Natural killer cell (primary cell): Measurements from ENCODE around the gene TIMP2. TPM values are rescaled to one million over a fixed set of nuclear protein-coding genes. Genes with fewer than 3 reads are reported as not detected.

Source experiments
- ATAC-seq, 3 donors: fragments of 150-1000 bp in 2 of 3; fragments of 200-7000 bp in 1 of 3; cut with Tn5 transposase; 1 replicate in 1 of 3; 2 replicates in 2 of 3; pipeline ENCODE4 v1.10.0; 2021; ENCODE audit warnings: mild to moderate bottlenecking in 2 of 3, moderate library complexity in 2 of 3
- DNase-seq, 2 donors: peaks; one replicate each; pipeline versions ENCODE4 v3.0.0 to v3.0.0-alpha.2; 2013 to 2021; ENCODE audit warnings: mixed read lengths in 1 of 2
- H3K27ac ChIP-seq: one replicate; pipeline ENCODE4 v1.5.1; 2013; ENCODE audit warnings: mild to moderate bottlenecking, low read length
- H3K27me3 ChIP-seq: one replicate; pipeline ENCODE4 v1.6.1; 2013; ENCODE audit warnings: low read length; ENCODE audit not compliant: control insufficient read depth, insufficient read depth
- H3K36me3 ChIP-seq: one replicate; pipeline ENCODE4 v1.6.1; 2013; ENCODE audit warnings: low read length; ENCODE audit not compliant: control insufficient read depth, insufficient read depth
- H3K4me1 ChIP-seq: one replicate; pipeline ENCODE4 v1.6.1; 2013; ENCODE audit warnings: low read length; ENCODE audit not compliant: control insufficient read depth, insufficient read depth
- H3K4me3 ChIP-seq: one replicate; pipeline ENCODE4 v1.5.1; 2013; ENCODE audit warnings: low read length
- H3K9me3 ChIP-seq: one replicate; pipeline ENCODE4 v1.6.1; 2013; ENCODE audit warnings: low read length; ENCODE audit not compliant: control insufficient read depth, insufficient read depth
- H3K27ac Mint-ChIP-seq, 2 donors: one replicate each; pipeline ENCODE4 v1.8.0; 2022; ENCODE audit warnings: mild to moderate bottlenecking in 2 of 2, mixed read lengths in 2 of 2, moderate library complexity in 1 of 2
- H3K27me3 Mint-ChIP-seq, 2 donors: one replicate each; pipeline ENCODE4 v1.8.0; 2022; ENCODE audit warnings: low read depth in 2 of 2, mixed read lengths in 2 of 2
- H3K36me3 Mint-ChIP-seq: one replicate; pipeline ENCODE4 v1.8.0; 2022; ENCODE audit warnings: mixed read lengths
- H3K4me1 Mint-ChIP-seq, 2 donors: one replicate each; pipeline ENCODE4 v1.8.0; 2022; ENCODE audit warnings: mixed read lengths in 2 of 2
- H3K4me3 Mint-ChIP-seq: one replicate; pipeline ENCODE4 v1.8.0; 2022; ENCODE audit warnings: mild to moderate bottlenecking, moderate library complexity, mixed read lengths
- H3K9me3 Mint-ChIP-seq, 2 donors: one replicate each; pipeline ENCODE4 v1.8.0; 2022; ENCODE audit warnings: mixed read lengths in 2 of 2
- CTCF ChIP-seq: fragments of 200-600 bp; IDR thresholded peaks from one replicate; pipeline ENCODE4 v1.8.0; 2022; ENCODE audit warnings: antibody characterized with exemption
- WGBS: methylation state at CpG from one replicate; pipeline ENCODE4 v1.1.7; 2013; ENCODE audit warnings: missing lambda C conversion rate; ENCODE audit not compliant: insufficient coverage; 5-methylcytosine and 5-hydroxymethylcytosine counted together
- intact Hi-C: fragments of 100-400 bp; cut with micrococcal nuclease; formaldehyde crosslinking; loops from one replicate; pipeline ENCODE4 v1.14.2; 2022
- total RNA-seq, 4 donors: library from RNA; stranded (reverse); fragments of 120-200 nt in 1 of 4; gene quantifications; one replicate each; pipeline versions ENCODE4 v1.2.3 to v1.2.4, GENCODE V29; 2013 to 2022

The TIMP2 gene
- total RNA-seq, 3 donors from 2014 or later (not counting 1 experiment from before 2014, with no cell fraction given) = 3.6 to 8.2 (median 7.1) TPM

DNA sequence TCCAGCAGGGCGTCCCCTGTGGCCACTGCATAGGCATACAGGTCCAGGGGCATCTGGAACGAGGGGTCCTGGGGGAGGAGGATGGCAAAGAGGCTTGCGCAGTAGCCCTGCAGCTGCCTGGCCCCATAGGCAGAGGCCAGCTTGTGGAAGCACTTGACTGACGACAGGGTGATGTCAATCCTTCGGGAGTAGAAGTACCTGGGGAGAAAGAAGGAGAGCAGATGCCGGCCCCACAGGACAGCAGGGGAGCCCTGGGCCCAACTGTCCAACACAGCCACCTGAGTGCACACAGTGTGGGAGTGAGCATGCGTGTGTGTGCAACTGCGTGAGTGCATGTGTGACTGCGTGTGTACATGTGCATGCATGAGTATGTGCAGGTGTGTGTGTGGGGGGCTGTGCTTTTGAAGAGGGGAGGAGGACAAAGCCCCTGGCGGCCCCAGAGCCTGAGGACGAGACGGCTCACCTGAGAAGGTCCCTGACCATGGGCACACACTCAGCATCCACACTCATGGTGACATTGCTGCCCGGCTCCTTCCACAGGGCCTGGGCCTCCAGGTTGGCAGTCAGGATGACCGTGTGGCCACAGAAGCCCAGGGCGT is 47.4 kb upstream of the TIMP2 start:
- intact Hi-C loops = no loop called here
- ATAC-seq (no peak), DNase-seq (no peak)
- H3K4me3 ChIP-seq = no peak overlapping the region
- no peaks in the 10 kb centered on the region for H3K27me3 Mint-ChIP-seq
- no peaks in the 10 kb centered on the region for H3K36me3 Mint-ChIP-seq
- H3K4me1 Mint-ChIP-seq = peaks cover 6 to 13% of the 10 kb centered on the region in 2 donors
- WGBS = 90% methylated on average over 15 of the region's 15 CpGs
- H3K27ac Mint-ChIP-seq = no peak overlapping the region
- no peak overlapping the region for H3K27ac ChIP-seq
- H3K36me3 ChIP-seq = no peaks in the 10 kb centered on the region
- H3K9me3 ChIP-seq = no peaks in the 10 kb centered on the region
- no peak overlapping the region for H3K4me3 Mint-ChIP-seq
- no peaks in the 10 kb centered on the region for H3K27me3 ChIP-seq
- peaks cover 7% of the 10 kb centered on the region for H3K4me1 ChIP-seq
- TF ChIP-seq CTCF = no peak
- H3K9me3 Mint-ChIP-seq = no peaks in the 10 kb centered on the region

GRCh38 chr17:78971756-78972506 is 46.7 kb upstream of the TIMP2 start:
- DNase-seq (no peak), ATAC-seq (no peak)
- Mint-ChIP-seq H3K27ac (peak overlapping the region in 1 of 2 donors; percentile 30), H3K9me3 (no peaks in the 10 kb centered on the region), H3K36me3 (no peaks in the 10 kb centered on the region), H3K27me3 (no peaks in the 10 kb centered on the region), H3K4me3 (no peak overlapping the region), H3K4me1 (peaks cover 6 to 9% of the 10 kb centered on the region in 2 donors)
- Histone ChIP-seq H3K36me3 (no peaks in the 10 kb centered on the region), H3K27ac (no peak overlapping the region), H3K4me1 (peaks cover 7% of the 10 kb centered on the region), H3K27me3 (no peaks in the 10 kb centered on the region), H3K9me3 (no peaks in the 10 kb centered on the region), H3K4me3 (no peak overlapping the region)
- no peak for TF ChIP-seq CTCF
- intact Hi-C loops = loop anchor here (1.0 kb wide), 2 partner anchors 107 to 475 kb away; no protein-coding TSS in a partner anchor
- 87% methylated on average over 22 of the region's 22 CpGs for WGBS

GRCh38 chr17:78970834-78971755 is 45.9 kb upstream of the TIMP2 start:
- peak; percentile 69 to 89 for DNase-seq
- Histone ChIP-seq H3K9me3 (no peaks in the 10 kb centered on the region), H3K36me3 (no peaks in the 10 kb centered on the region), H3K27me3 (no peaks in the 10 kb centered on the region), H3K4me1 (peaks cover 7% of the 10 kb centered on the region), H3K4me3 (no peak overlapping the region), H3K27ac (no peak overlapping the region)
- Mint-ChIP-seq H3K27me3 (no peaks in the 10 kb centered on the region), H3K4me1 (peaks cover 6 to 7% of the 10 kb centered on the region in 2 donors), H3K9me3 (no peaks in the 10 kb centered on the region), H3K36me3 (no peaks in the 10 kb centered on the region), H3K4me3 (no peak overlapping the region), H3K27ac (peak overlapping the region in 1 of 2 donors; percentile 30)
- WGBS = 52% methylated on average over 33 of the region's 33 CpGs
- intact Hi-C loops = loop anchor here (1.0 kb wide), 2 partner anchors 106 to 474 kb away; no protein-coding TSS in a partner anchor
- peak; percentile 73 to 83 (median 81) for ATAC-seq
- TF ChIP-seq CTCF = peak; percentile 87
